Vein endothelial cell (primary cell): ENCODE measurements around the gene ZC3H15. TPM values are rescaled to one million over a fixed set of nuclear protein-coding genes. Genes with fewer than 3 reads are reported as not detected.

ENCODE experiments used
- total RNA-seq: library from RNA; depleted of rRNA; stranded (reverse); fragments of >200 nt; gene quantifications from 2 replicates; pipeline ENCODE4 v1.2.3, GENCODE V29; 2012

ZC3H15 gene
- total RNA-seq = 59.4 and 76.3 TPM in 2 replicates

GRCh38 chr2:186485871-186486650, at the start of gene ZC3H15:
Gene ZC3H15 (plus strand): TSS chr2:186486260. CDS start chr2:186486383, 123 bp downstream.

Other genes with a start within 250 kb of the ZC3H15 start
- gene ITGAV, start 103.8 kb downstream of the ZC3H15 start, total RNA-seq = 284 and 439 TPM in 2 replicates
- 18.6 and 23.5 TPM in 2 replicates for gene FAM171B, start 207.8 kb downstream of the ZC3H15 start, total RNA-seq